ENCODE data around the gene EOLA1. TPM values are rescaled to one million over a fixed set of nuclear protein-coding genes. Genes with fewer than 3 reads are reported as not detected.

EOLA1 gene
- total RNA-seq, 4 donors from 2014 or later: 11.9 to 33.6 (median 17.8) TPM

DNA sequence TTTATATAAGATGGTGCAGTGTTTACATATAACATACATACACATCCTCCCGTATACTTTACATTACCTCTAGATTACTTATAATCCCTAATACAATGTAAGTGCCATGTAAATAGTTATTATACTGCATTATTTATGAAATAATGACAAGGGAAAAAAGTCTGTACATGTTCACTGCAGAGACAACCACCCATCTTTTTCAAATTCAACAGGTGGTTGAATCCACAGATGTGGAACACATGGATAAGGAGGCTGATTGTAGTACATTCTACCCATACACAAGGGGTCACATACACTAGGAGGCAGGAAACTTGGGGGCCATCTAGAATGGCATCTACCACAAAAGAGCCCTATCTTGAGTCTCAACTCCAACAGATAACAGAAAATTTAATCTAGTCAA lies 32.3 kb upstream of the EOLA1 start:
- H3K27me3 ChIP-seq: no peaks in the 10 kb centered on the region
- H3K4me1 ChIP-seq: peaks cover 0 to 15% (median 10%) of the 10 kb centered on the region in 4 donors
- intact Hi-C loops (cut with DNase I): loop anchor here (10.0 kb wide), 1 partner anchor 1594 kb away; the partner anchor contains the start of gene FMR1
- no peak for DNase-seq (ENCODE audit: extremely low spot score)
- H3K4me3 ChIP-seq: no peak overlapping the region
- no peaks in the 10 kb centered on the region for H3K36me3 ChIP-seq
- no peaks in the 10 kb centered on the region for H3K9me3 ChIP-seq
- 53% methylated on average over 1 of the region's 1 CpG for WGBS
- TF ChIP-seq EP300 (IDR thresholded peaks at IDR 0.05) (no peak), POLR2AphosphoS5 (IDR thresholded peaks at IDR 0.05) (no peak), CTCF (IDR thresholded peaks at IDR 0.05) (no peak), POLR2A (IDR thresholded peaks at IDR 0.05; ENCODE audit: low read depth) (no peak)
- no peak overlapping the region for H3K27ac ChIP-seq (replicated peaks in 1 of 4)

DNA sequence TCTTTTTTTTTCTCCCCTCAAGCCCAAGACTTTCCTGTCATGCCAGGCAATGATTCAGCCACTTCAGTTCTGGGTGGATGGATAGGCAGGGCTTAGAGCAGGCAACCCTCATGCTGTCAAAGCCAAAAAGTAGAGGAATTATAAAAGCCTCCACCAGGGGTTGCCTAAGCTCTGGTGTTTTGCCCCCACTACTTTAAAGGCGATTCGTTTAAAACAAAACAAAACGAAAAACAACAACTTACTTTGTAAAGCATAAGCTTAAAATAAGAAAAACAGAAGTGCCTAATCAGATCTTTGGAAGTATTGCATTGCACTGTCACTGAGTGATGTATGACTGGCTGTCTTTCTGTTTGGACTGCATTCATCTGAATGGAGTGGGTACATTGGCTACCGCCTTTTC lies 30.4 kb upstream of the EOLA1 start:
- no peaks in the 10 kb centered on the region for H3K36me3 ChIP-seq
- TF ChIP-seq POLR2A (IDR thresholded peaks at IDR 0.05; ENCODE audit: low read depth): no peak
- no peak for TF ChIP-seq POLR2AphosphoS5 (IDR thresholded peaks at IDR 0.05)
- TF ChIP-seq EP300 (IDR thresholded peaks at IDR 0.05): no peak
- TF ChIP-seq CTCF (IDR thresholded peaks at IDR 0.05): no peak
- intact Hi-C loops (cut with DNase I): no loop called here
- H3K4me1 ChIP-seq: peaks cover 0 to 4% (median 4%) of the 10 kb centered on the region in 4 donors
- no peak overlapping the region for H3K4me3 ChIP-seq
- H3K27ac ChIP-seq (replicated peaks in 1 of 4): no peak overlapping the region
- DNase-seq (ENCODE audit: extremely low spot score): no peak
- H3K27me3 ChIP-seq: no peaks in the 10 kb centered on the region
- H3K9me3 ChIP-seq: no peaks in the 10 kb centered on the region
- WGBS: 33% methylated on average over 4 of the region's 4 CpGs

DNA sequence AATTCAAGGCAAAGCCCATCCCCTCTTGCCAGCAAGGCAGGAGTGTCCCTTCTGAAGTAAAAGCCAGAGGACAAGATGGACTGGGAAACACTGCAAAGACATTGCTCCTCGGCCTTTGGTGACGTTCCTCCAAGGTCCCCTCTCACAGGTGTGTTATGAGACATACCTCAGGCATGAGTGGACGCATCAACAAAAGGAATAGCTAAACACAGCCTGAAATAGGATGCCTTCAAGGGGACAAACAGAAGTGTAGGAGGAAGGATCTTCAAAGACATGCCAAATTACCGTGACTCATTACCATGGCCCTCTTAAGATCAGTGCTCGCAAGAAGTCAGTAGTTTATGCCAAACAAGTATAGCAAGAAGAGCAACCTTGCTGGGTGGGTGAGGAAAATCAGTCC lies 29.7 kb upstream of the EOLA1 start:
- Histone ChIP-seq H3K27ac (replicated peaks in 1 of 4) (no peak overlapping the region), H3K9me3 (no peaks in the 10 kb centered on the region), H3K4me3 (no peak overlapping the region), H3K27me3 (no peaks in the 10 kb centered on the region), H3K4me1 (no peaks in the 10 kb centered on the region), H3K36me3 (no peaks in the 10 kb centered on the region)
- TF ChIP-seq EP300 (IDR thresholded peaks at IDR 0.05): no peak
- TF ChIP-seq CTCF (IDR thresholded peaks at IDR 0.05): no peak
- TF ChIP-seq POLR2AphosphoS5 (IDR thresholded peaks at IDR 0.05): no peak
- no peak for TF ChIP-seq POLR2A (IDR thresholded peaks at IDR 0.05; ENCODE audit: low read depth)
- no peak for DNase-seq (ENCODE audit: extremely low spot score)
- intact Hi-C loops (cut with DNase I): no loop called here
- WGBS: 85% methylated on average over 5 of the region's 5 CpGs

- Histone ChIP-seq H3K4me3 (no peak overlapping the region), H3K27me3 (peaks cover 0 to 1% (median 0%) of the 10 kb centered on the region in 4 donors), H3K36me3 (no peaks in the 10 kb centered on the region), H3K4me1 (no peaks in the 10 kb centered on the region), H3K27ac (replicated peaks in 1 of 4) (no peak overlapping the region), H3K9me3 (no peaks in the 10 kb centered on the region)
- DNase-seq (ENCODE audit: extremely low spot score): no peak
- 61% methylated on average over 4 of the region's 4 CpGs for WGBS
- TF ChIP-seq CTCF (IDR thresholded peaks at IDR 0.05): peak; percentile 30 to 55 (median 31)
- no peak for TF ChIP-seq POLR2A (IDR thresholded peaks at IDR 0.05; ENCODE audit: low read depth)
- TF ChIP-seq EP300 (IDR thresholded peaks at IDR 0.05): no peak
- no peak for TF ChIP-seq POLR2AphosphoS5 (IDR thresholded peaks at IDR 0.05)
- intact Hi-C loops (cut with DNase I): no loop called here
Observed at GRCh38 chrX:149512225-149512885, 28.5 kb upstream of the EOLA1 start.
